Measurements from ENCODE around the gene SEC23B. TPM values are rescaled to one million over a fixed set of nuclear protein-coding genes. Genes with fewer than 3 reads are reported as not detected.

SEC23B gene
- total and polyA plus RNA-seq, 2 of the 13 experiments (the other 11 are each of a cell fraction or from before 2014, with no cell fraction given): 114 to 120 TPM

GRCh38 chr20:18587665-18588573 is 80.2 kb downstream of the SEC23B start, which contains the start of gene DTD1 (continued):
- TF ChIP-seq ZNF530 (CRISPR knock-in tag; IDR thresholded peaks at IDR 0.05; ENCODE audit: low read depth) (no peak), ZNF318 (CRISPR knock-in tag; IDR thresholded peaks at IDR 0.05) (peak; percentile 83; the same call in 1 of the 2 replicates), MXD4 (CRISPR knock-in tag; IDR thresholded peaks at IDR 0.05) (peak; percentile 67), ZNF335 (CRISPR knock-in tag; IDR thresholded peaks at IDR 0.05) (0 out of 2 replicates have a peak, but pooled peaks have one; percentile 34), NR1H2 (CRISPR knock-in tag; IDR thresholded peaks at IDR 0.05; ENCODE audit: borderline replicate concordance, low read depth) (no peak), HMG20B (CRISPR knock-in tag; conservative IDR thresholded peaks at IDR 0.05) (0 out of 2 replicates have a peak, but pooled peaks have one; percentile 8), ZNF510 (CRISPR knock-in tag; IDR thresholded peaks at IDR 0.05; ENCODE audit: low read depth) (no peak), ZNF737 (CRISPR knock-in tag; IDR thresholded peaks at IDR 0.05; ENCODE audit: borderline replicate concordance) (no peak), ZFP82 (CRISPR knock-in tag; IDR thresholded peaks at IDR 0.05; ENCODE audit: borderline replicate concordance) (no peak; the same call in 1 of the 2 replicates)
- TF ChIP-seq, protein P1, sequence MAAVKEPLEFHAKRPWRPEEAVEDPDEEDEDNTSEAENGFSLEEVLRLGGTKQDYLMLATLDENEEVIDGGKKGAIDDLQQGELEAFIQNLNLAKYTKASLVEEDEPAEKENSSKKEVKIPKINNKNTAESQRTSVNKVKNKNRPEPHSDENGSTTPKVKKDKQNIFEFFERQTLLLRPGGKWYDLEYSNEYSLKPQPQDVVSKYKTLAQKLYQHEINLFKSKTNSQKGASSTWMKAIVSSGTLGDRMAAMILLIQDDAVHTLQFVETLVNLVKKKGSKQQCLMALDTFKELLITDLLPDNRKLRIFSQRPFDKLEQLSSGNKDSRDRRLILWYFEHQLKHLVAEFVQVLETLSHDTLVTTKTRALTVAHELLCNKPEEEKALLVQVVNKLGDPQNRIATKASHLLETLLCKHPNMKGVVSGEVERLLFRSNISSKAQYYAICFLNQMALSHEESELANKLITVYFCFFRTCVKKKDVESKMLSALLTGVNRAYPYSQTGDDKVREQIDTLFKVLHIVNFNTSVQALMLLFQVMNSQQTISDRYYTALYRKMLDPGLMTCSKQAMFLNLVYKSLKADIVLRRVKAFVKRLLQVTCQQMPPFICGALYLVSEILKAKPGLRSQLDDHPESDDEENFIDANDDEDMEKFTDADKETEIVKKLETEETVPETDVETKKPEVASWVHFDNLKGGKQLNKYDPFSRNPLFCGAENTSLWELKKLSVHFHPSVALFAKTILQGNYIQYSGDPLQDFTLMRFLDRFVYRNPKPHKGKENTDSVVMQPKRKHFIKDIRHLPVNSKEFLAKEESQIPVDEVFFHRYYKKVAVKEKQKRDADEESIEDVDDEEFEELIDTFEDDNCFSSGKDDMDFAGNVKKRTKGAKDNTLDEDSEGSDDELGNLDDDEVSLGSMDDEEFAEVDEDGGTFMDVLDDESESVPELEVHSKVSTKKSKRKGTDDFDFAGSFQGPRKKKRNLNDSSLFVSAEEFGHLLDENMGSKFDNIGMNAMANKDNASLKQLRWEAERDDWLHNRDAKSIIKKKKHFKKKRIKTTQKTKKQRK (IDR thresholded peaks at IDR 0.05; ENCODE audit: low read length): no peak
- TF ChIP-seq, protein P2, sequence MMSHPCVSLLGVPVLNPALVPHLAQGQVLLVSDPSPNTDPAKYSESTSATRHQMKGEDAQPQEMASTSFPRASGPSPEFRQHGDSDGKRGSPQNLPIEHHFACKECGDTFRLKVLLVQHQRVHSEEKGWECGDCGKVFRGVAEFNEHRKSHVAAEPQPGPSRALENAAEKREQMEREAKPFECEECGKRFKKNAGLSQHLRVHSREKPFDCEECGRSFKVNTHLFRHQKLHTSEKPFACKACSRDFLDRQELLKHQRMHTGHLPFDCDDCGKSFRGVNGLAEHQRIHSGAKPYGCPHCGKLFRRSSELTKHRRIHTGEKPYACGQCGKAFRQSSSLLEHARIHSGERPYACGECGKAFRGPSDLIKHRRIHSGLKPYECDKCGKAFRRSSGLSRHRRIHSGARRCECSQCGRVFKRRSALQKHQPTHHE (CRISPR knock-in tag; IDR thresholded peaks at IDR 0.05; ENCODE audit: borderline replicate concordance): peak; percentile 51; the same call in 1 of the 2 replicates
- TF ChIP-seq, protein P3, sequence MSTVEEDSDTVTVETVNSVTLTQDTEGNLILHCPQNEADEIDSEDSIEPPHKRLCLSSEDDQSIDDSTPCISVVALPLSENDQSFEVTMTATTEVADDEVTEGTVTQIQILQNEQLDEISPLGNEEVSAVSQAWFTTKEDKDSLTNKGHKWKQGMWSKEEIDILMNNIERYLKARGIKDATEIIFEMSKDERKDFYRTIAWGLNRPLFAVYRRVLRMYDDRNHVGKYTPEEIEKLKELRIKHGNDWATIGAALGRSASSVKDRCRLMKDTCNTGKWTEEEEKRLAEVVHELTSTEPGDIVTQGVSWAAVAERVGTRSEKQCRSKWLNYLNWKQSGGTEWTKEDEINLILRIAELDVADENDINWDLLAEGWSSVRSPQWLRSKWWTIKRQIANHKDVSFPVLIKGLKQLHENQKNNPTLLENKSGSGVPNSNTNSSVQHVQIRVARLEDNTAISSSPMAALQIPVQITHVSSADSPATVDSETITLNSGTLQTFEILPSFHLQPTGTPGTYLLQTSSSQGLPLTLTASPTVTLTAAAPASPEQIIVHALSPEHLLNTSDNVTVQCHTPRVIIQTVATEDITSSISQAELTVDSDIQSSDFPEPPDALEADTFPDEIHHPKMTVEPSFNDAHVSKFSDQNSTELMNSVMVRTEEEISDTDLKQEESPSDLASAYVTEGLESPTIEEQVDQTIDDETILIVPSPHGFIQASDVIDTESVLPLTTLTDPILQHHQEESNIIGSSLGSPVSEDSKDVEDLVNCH (CRISPR knock-in tag; IDR thresholded peaks at IDR 0.05): no peak
